Erythroblast (primary cell): ENCODE data around the gene ZBTB43.
"Not testable (repeated sequence)": the region's sequence is repeated elsewhere in the genome, so short reads cannot be mapped to it uniquely, and the experiment has no call there.

Source experiments
- DNase-seq, 2 experiments: peaks; one replicate each; lab custom pipeline; 2025; lab: John Stamatoyannopoulos, UW
- GATA1 ChIP-seq: IDR thresholded peaks from 2 replicates; pipeline ENCODE4 v1.6.1; 2011; ENCODE audit warnings: low read depth, mild to moderate bottlenecking, control low read depth, low read length, moderate library complexity
- POLR2A ChIP-seq: IDR thresholded peaks from 2 replicates; pipeline ENCODE4 v1.6.1; 2011; ENCODE audit warnings: mild to moderate bottlenecking, low read length

ZBTB43 gene

DNA sequence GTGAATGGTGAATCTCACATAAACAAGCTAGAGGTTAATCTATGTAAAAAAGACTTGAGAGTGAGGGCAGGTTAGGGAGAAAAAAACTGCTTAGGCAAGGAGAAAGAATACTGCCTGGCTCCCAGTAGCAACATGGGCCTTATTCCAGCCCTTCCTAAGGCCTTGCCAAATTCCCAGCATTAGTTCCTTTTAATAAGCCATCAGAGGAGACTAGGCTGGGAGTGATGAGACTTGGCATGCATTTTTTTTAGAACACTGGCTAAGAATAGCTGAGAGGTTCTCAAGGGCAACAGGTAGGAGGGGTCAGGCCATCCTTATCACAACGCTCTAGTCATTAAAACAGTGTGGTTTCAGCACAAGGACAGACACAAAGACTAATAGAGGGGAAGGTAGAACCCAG, 20.9 kb upstream of the ZBTB43 start:
- no peak for DNase-seq
- TF ChIP-seq POLR2A = no peak
- no peak for TF ChIP-seq GATA1

DNA sequence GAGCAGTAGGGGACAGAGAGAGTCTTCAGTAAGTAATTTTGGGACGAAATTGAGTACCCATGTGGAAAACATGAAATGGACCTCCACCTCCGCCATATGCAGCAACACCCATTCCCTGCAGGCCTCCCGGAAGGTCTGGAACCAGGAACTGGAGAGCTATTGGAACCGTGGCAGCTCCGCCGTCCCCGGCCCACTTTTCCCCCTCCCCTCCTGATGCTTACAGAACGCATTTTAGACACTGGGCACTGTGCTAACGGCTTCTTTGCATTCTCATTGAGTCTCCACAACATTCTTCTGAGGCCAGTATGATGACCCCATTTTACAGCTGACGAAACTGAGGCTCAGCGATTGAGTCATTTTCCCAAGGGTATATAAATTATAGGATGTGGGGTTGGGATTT, 20.4 kb upstream of the ZBTB43 start:
- no peak for DNase-seq

DNA sequence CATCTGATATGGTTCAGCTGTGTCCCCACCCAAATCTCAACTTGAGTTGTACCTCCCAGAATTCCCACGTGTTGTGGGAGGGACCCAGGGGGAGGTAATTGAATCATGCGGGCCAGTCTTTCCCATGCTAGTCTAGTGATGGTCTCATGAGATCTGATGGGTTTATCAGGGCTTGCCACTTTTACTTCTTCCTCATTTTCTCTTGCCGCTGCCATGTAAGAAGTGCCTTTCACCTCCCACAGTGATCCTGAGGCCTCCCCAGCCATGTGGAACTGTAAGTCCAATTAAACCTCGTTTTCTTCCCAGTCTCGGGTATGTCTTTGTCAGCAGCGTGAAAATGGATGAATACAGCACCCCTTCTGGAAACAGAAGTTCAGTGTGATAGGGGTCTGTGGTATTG, 20.0 kb upstream of the ZBTB43 start:
- not testable (repeated sequence) for DNase-seq

More for the DNA sequence above, 20.4 kb upstream of the ZBTB43 start:
- TF ChIP-seq GATA1 (no peak), POLR2A (no peak)

DNA sequence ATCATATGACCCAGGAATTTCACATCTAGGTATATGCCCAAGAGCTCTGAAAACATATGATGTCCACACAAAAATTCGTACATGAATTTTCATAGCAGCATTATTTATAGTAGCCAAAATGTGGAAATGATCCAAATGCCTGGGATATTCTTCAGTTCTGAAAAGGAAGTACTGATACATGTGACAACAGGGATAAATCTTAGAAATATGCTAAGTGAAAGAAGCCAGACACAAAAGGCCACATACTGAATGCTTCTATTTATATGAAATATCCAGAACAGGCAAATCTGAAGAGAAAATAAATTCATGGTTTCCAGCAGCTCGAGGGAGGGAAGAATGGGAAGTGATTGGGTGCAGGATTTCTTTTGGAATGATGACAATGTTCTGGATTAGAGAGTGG, 16.8 kb upstream of the ZBTB43 start:
- no peak for DNase-seq

DNA sequence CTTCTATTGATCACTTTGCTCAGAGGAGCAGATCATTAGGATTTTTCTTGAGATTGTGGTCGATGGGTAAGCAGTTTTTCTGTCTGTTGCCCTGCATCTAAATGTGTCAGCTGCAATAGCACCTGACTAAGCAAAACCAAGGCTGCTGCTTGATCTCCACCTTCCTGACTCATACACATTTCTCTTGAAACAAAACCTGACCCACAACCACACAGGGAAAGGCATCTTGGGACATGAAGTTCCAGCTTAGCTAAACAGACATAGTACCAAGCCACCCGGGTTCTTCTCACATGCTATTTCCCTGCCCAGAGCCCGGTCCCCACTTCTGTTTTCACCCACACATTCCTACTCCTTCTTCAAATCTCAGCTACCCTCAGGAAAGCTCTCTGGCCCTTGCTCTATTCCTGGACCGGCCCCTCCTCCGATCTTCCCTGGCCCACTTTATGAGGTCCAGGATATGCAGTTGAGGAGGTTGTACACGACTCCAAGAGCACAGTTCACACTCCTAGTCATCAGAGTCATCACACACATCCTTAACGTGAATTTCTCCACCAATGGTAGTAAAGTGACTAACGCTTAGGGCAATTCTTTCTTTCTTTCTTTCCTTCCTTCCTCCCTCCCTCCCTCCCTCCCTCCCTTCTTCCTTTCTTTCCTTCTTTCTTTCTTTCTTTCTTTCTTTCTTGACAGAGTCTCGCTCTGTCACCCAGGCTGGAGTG, 16.0 kb upstream of the ZBTB43 start:
- DNase-seq = no peak
- TF ChIP-seq GATA1 (no peak), POLR2A (no peak)

More for the DNA sequence above, 16.8 kb upstream of the ZBTB43 start:
- TF ChIP-seq POLR2A = no peak
- no peak for TF ChIP-seq GATA1

DNA sequence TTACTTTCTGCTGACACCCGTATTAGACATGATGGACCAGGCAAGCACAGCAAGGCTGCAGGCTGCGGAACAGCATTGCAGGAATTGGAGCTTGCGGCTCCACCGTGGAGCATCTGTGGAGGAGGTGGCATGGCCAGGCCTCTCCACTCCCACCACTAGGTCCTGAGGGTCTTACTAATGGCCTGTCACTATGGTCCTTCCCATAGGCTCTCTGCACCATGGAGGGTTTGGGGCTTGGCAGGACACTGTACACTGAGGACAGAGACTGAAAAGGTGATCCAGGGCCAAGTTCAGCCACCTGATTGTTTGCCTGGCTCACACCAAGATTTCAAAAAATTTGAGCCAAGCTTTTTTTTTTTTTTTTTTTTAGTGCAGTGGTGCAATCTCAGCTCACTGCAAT, 14.3 kb upstream of the ZBTB43 start:
- DNase-seq = no peak
- TF ChIP-seq POLR2A = no peak

DNA sequence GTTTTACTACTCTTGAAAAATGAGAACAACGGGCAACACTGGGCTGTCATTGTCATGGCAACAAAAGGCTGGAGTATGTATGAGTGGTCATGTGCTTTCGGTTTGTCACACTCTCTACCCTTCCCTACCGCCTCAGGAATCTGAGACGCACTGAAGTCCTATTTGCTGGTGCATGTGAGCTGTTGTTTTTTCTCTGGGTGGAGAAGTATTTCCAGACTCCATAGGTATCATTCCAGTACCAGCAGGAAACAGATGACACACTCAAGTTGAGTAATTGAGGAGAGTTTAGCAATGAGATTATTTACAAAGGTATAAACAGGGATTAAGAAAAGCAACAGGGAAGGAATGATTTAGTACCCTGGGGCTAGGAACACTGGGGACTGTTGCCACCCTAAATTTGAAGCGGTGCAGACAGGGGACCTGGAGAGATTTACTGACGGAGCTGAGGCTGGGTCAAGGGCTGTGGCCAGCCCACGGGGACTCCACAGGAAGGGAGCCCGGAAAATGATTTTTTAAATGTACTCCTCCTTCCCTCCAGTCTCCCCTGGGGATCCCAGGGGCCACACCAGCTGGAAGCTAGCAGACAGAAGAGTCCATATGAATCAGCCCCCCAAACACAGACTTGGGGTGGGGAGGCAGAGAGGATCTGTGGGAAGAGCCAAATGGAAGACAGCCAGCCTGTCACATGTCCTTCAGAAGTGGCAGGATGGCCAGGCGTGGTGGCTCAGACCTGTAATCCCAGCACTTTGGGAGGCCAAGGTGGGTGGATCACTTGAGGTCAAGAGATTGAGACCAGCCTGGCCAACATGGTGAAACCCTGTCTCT, 13.2 kb upstream of the ZBTB43 start:
- DNase-seq = no peak
- TF ChIP-seq GATA1 (no peak), POLR2A (no peak)

DNA sequence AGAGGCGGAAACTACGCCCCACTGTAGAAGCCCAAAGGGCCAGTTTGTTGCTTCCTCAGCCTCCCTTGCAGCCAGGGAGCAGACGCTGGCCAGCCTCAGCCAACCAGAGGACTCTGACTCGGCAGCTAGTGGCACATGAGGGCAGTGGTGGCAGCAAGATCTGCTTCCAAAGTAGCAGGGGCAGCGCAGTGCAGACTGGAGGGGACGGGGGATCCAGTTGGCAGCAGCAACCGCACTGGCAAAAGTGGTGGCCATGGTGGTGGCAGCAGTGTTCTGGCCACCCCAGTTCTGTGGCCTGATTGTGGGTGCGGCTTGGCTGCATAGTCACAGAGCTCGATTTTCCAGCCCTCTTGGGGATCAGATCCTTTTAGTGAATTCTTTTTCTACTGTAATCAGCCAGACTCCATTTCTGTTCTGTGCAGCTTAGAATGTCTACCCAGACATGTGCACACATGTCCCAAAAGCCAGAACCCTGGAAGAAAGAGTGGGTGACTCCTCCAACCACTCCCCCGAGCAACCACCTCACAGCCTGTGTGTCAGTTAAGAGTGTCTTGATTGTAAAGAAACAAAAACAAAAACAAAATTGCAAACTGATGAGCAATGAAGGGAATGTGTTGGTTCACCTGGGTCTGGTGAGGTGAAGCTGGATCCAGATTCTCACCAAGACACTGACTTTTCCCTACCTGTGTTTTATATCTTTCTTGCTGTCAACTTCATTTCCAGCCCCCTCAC, 11.0 kb upstream of the ZBTB43 start:
- TF ChIP-seq POLR2A (no peak), GATA1 (no peak)
- no peak for DNase-seq

DNA sequence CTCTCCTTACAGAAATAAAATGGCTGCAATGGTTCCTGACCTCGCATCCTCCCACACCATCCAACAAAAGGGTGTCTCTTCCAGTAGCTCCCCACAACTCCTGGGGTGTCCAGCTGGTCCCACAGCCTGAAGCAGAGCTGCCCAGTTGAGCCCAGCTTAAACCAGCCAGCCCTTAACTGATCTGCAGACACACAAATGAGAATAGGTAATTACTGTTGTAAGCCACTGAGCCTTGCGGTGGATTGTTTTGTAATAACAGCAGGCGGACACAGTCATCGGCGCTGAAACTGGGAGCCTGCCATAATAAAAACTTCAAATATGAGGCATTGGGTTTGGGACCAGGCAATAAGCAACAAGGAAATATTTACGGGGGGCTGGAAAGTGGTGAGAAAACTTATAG, 10.4 kb upstream of the ZBTB43 start:
- no peak for DNase-seq
- TF ChIP-seq POLR2A = no peak
- TF ChIP-seq GATA1 = no peak

DNA sequence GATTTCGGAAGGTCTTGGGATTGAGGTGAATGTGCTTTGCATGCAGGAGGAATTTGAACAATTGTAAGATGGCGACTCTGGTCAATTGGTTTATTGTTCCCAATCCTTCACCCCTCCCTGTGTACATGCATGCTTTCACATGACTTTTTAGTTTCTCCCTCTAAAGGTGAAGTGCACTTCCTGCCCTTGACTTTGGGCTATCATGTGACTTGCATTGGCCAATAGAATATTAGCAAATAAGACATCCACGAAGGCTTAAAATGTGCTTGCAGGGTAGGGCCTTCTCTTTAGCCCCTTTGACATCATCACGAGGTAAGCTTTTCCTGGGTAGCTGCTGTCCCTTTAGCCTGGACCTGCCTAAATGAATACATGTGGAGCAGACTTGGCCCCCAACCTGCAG, 8.1 kb upstream of the ZBTB43 start:
- no peak for TF ChIP-seq GATA1
- TF ChIP-seq POLR2A = no peak
- DNase-seq = no peak

DNA sequence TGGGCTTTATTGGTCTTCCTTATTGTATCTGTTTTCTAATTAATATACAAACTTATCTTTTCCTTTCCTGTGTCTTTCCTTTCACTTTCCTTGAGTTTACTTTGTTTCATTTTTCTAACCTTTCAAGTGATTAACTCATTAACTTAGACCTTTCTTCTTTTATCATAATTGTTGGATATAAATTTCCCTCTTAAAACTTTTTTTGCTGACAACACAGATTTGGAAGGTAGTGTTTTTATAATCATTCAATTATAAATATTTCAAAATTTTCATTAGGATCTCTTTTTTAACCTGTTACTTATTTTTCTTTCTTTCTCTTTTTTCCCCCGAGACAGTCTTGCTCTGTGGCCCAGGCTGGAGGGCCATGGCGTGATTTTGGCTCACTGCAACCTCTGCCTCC, 6.9 kb upstream of the ZBTB43 start:
- no peak for TF ChIP-seq GATA1
- TF ChIP-seq POLR2A = no peak
- DNase-seq = no peak

DNA sequence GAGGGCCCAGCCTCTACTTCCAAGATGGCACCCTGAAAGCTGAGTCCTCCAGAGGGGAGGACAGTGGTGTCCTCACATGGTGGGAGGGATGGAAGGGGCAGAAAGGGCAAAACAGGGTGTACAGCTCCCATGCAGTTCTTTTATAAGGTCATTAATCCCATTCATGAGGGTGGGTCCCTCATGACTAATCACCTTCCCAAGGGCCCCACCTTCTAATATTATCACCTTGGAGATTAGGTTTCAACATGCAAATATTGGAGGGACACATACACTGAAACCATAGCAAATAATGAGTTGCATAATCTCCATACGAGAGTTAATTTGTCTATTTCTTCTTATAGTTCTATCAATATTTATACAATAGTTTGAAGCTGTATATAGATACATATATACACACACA, 5.8 kb upstream of the ZBTB43 start:
- no peak for DNase-seq
- TF ChIP-seq GATA1 = no peak
- no peak for TF ChIP-seq POLR2A

DNA sequence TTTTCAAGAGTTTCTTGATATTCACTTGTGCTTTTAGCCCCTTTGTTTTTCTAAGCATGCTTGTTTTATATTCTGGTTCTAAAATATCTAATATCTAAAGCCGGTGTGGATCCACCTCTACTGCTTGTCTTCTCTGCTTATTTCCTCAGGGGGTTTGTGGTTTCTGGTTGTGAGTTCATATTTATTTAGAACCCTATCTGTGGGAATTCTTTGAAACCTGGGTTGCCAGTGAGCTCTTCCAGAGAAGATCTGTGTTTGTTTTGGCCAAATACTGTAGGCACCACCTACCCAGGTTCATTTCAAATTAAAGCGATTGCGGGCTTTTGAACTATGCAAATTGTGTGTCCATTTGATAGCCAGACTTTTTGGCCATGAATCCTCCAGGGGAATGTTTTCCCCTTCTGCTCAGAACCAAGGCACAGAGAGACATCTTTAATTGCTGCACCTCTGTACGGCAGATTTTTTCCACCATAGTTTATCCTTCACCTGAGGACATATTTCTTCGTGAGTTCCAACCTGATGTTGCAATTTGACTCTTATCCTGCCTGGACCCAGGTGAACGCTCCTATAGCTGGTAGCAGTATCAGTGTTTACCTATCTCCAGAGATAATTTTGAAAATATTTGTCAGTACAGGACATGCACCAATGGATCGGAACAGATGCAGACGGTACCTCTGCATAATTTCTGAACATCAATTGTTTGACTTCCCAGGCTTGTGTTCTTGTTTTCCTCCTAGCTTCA, 2.4 kb upstream of the ZBTB43 start:
- no peak for DNase-seq

DNA sequence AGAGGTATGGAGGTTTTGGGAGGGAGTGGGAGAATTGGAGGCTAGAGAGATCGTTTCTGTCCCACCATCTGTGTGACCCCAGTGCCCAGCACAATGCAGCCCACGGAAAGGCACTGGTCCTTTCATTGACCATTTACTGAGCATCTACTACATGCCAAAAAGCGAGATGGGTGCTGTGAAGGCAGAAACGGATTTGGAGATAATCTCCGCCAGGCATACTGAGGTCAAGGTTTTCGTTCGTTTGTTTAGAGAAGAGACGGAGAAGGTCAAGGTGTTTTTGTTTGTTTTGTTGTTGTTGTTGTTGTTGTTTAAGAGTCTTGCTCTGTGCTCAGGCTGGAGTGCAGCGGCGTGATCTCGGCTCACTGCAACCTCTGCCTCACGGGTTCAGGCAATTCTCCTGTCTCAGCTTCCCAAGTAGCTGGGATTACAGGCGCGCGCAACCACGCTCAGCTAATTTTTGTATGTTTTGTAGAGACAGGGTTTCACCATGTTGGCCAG, 593 bp upstream of the ZBTB43 start:
- no peak for DNase-seq
- no peak for TF ChIP-seq POLR2A
- TF ChIP-seq GATA1 = no peak

More for the DNA sequence above, 2.4 kb upstream of the ZBTB43 start:
- TF ChIP-seq POLR2A (no peak), GATA1 (no peak)
